Gastrocnemius medialis (tissue), 4 donors: ENCODE data around the gene TMC8.

ENCODE experiments used
- CTCF ChIP-seq, 5 experiments: fragments of 450-650 bp in 3 of 5; fragments of 200-600 bp in 2 of 5; sonication (generic) in 2 of 5; IDR thresholded peaks in 4 of 5; conservative IDR thresholded peaks in 1 of 5; 1 replicate in 4 of 5; 2 replicates in 1 of 5; pipeline ENCODE4 v1.5.1; 2016 to 2019; ENCODE audit warnings: antibody characterized with exemption in 5 of 5, mild to moderate bottlenecking in 3 of 5, moderate library complexity in 3 of 5
- POLR2A ChIP-seq, 2 donors: fragments of 450-650 bp; IDR thresholded peaks; one replicate each; pipeline ENCODE4 v1.6.1; 2017; ENCODE audit warnings: antibody characterized with exemption in 2 of 2, mild to moderate bottlenecking in 2 of 2, moderate library complexity in 2 of 2

- TF ChIP-seq CTCF (IDR thresholded peaks at IDR 0.05 in 4 of 5, conservative IDR thresholded peaks at IDR 0.05 in 1 of 5) (no peak), POLR2A (IDR thresholded peaks at IDR 0.05) (no peak)
These were observed 25.5 kb upstream of the TMC8 start for GRCh38 chr17:78105101-78105500.
